CD14-positive monocyte (primary cell): ENCODE measurements around the gene WDR82. TPM values are rescaled to one million over a fixed set of nuclear protein-coding genes. Genes with fewer than 3 reads are reported as not detected.

ENCODE experiments used
- DNase-seq, 3 donors: peaks; one replicate each; pipeline ENCODE4 v3.0.0-alpha.2; 2011 to 2022
- H2AFZ ChIP-seq: 2 replicates; pipeline ENCODE4 v1.6.0; 2012; ENCODE audit warnings: mild to moderate bottlenecking, low read depth, low read length, inconsistent platforms; ENCODE audit not compliant: insufficient read depth, poor library complexity, severe bottlenecking
- H3K27ac ChIP-seq, 2 donors: 1 replicate in 1 of 2; 2 replicates in 1 of 2; pipeline ENCODE4 v1.5.1; 2012 to 2013; ENCODE audit warnings: low read length in 2 of 2, control low read depth in 1 of 2, inconsistent platforms in 1 of 2, low read depth in 1 of 2, mild to moderate bottlenecking in 1 of 2
- H3K27me3 ChIP-seq, 2 donors: one replicate each; pipeline versions ENCODE4 v1.6.0 to v1.6.1; 2011 to 2013; ENCODE audit warnings: low read length in 2 of 2; ENCODE audit not compliant: control insufficient read depth in 2 of 2, insufficient read depth in 2 of 2
- H3K36me3 ChIP-seq, 2 donors: replicated peaks in 1 of 2; 1 replicate in 1 of 2; 2 replicates in 1 of 2; pipeline versions ENCODE4 v1.5.1 to v1.6.1; 2012 to 2013; ENCODE audit warnings: low read length in 2 of 2, control low read depth in 1 of 2, inconsistent platforms in 1 of 2, mild to moderate bottlenecking in 1 of 2; ENCODE audit not compliant: insufficient read depth in 2 of 2, control insufficient read depth in 1 of 2
- H3K4me1 ChIP-seq, 2 donors: 1 replicate in 1 of 2; 2 replicates in 1 of 2; pipeline versions ENCODE4 v1.5.1 to v1.6.1; 2012 to 2013; ENCODE audit warnings: low read length in 2 of 2, control low read depth in 1 of 2, inconsistent platforms in 1 of 2, mild to moderate bottlenecking in 1 of 2, moderate library complexity in 1 of 2; ENCODE audit not compliant: insufficient read depth in 2 of 2, control insufficient read depth in 1 of 2
- H3K4me2 ChIP-seq: replicated peaks from 2 replicates; pipeline ENCODE3; 2012; ENCODE audit warnings: low read length, moderate library complexity, mild to moderate bottlenecking; ENCODE audit not compliant: poor library complexity, severe bottlenecking; ENCODE audit errors: extremely low read depth
- H3K4me3 ChIP-seq, 3 experiments: fragments of 200-600 bp in 1 of 3; sonication (generic) in 1 of 3; replicated peaks in 1 of 3; 1 replicate in 2 of 3; 2 replicates in 1 of 3; pipeline ENCODE4 v1.5.1; 2011 to 2013; ENCODE audit warnings: low read length in 3 of 3, mild to moderate bottlenecking in 3 of 3, control low read depth in 2 of 3, low read depth in 2 of 3, inconsistent platforms in 1 of 3, moderate library complexity in 1 of 3
- H3K79me2 ChIP-seq: 2 replicates; pipeline ENCODE4 v1.6.0; 2012; ENCODE audit warnings: mild to moderate bottlenecking, control low read depth, inconsistent platforms, low read length, moderate library complexity; ENCODE audit not compliant: insufficient read depth
- H3K9ac ChIP-seq: 2 replicates; pipeline ENCODE4 v1.6.0; 2017; ENCODE audit warnings: low read length, mild to moderate bottlenecking; ENCODE audit not compliant: insufficient read depth, poor library complexity, severe bottlenecking
- H3K9me3 ChIP-seq, 2 donors: replicated peaks in 1 of 2; 1 replicate in 1 of 2; 2 replicates in 1 of 2; pipeline versions ENCODE4 v1.5.1 to v1.6.1; 2012 to 2013; ENCODE audit warnings: low read length in 2 of 2, control low read depth in 1 of 2; ENCODE audit not compliant: control insufficient read depth in 1 of 2, insufficient read depth in 1 of 2
- H4K20me1 ChIP-seq: 2 replicates; pipeline ENCODE4 v1.6.0; 2012; ENCODE audit warnings: mild to moderate bottlenecking, low read length, control low read depth, moderate library complexity; ENCODE audit not compliant: insufficient read depth
- H3K27ac Mint-ChIP-seq, 7 donors: one replicate each; pipeline ENCODE4 v1.8.0; 2020; ENCODE audit warnings: mild to moderate bottlenecking in 7 of 7, mixed read lengths in 7 of 7, moderate library complexity in 6 of 7, inconsistent platforms in 2 of 7
- H3K27me3 Mint-ChIP-seq, 3 donors: one replicate each; pipeline ENCODE4 v1.8.0; 2021 to 2022; ENCODE audit warnings: low read depth in 3 of 3, mild to moderate bottlenecking in 3 of 3, mixed read lengths in 3 of 3, moderate library complexity in 3 of 3, inconsistent platforms in 1 of 3
- H3K36me3 Mint-ChIP-seq, 2 donors: one replicate each; pipeline ENCODE4 v1.8.0; 2020; ENCODE audit warnings: mixed read lengths in 2 of 2, inconsistent platforms in 1 of 2, mild to moderate bottlenecking in 1 of 2
- H3K4me1 Mint-ChIP-seq: one replicate; pipeline ENCODE4 v1.8.0; 2020; ENCODE audit warnings: mild to moderate bottlenecking, mixed read lengths
- H3K4me3 Mint-ChIP-seq, 2 donors: one replicate each; pipeline ENCODE4 v1.8.0; 2020; ENCODE audit warnings: mild to moderate bottlenecking in 2 of 2, mixed read lengths in 2 of 2, moderate library complexity in 1 of 2
- H3K9me3 Mint-ChIP-seq, 7 donors: one replicate each; pipeline ENCODE4 v1.8.0; 2020 to 2022; ENCODE audit warnings: mixed read lengths in 7 of 7, mild to moderate bottlenecking in 6 of 7, moderate library complexity in 6 of 7, inconsistent platforms in 2 of 7
- CTCF ChIP-seq: fragments of 200-600 bp; IDR thresholded peaks from one replicate; pipeline ENCODE4 v1.8.0; 2022; ENCODE audit warnings: antibody characterized with exemption, mild to moderate bottlenecking
- WGBS: methylation state at CpG from one replicate; pipeline ENCODE4 v1.1.5; 2013; ENCODE audit warnings: missing lambda C conversion rate; ENCODE audit not compliant: insufficient coverage; 5-methylcytosine and 5-hydroxymethylcytosine counted together
- intact Hi-C, 2 donors: fragments of 100-400 bp; cut with micrococcal nuclease; formaldehyde crosslinking; loops; one replicate each; pipeline versions ENCODE4 v1.15.0 to v1.15.1; 2023
- polyA plus RNA-seq, 3 donors: library from polyadenylated mRNA; depleted of rRNA in 1 of 3; unstranded in 2 of 3; stranded (reverse) in 1 of 3; fragments of 300-500 nt in 2 of 3; fragments of >200 nt in 1 of 3; fragmentation: Illumina TruSeq in 2 of 3; gene quantifications; 1 replicate in 2 of 3; 2 replicates in 1 of 3; pipeline ENCODE4 v1.2.3, GENCODE V29; 2012 to 2021

Gene WDR82
- polyA plus RNA-seq, 3 donors: 27.3 to 33.4 (median 32.3) TPM

- no peak overlapping the region for H2AFZ ChIP-seq
- H3K9ac ChIP-seq: no peak overlapping the region
- H3K27me3 Mint-ChIP-seq: peaks cover 0 to 5% (median 0%) of the 10 kb centered on the region in 3 donors
Measured at GRCh38 chr3:52280050-52280461, 1.6 kb upstream of the WDR82 start.

GRCh38 chr3:52279596-52279995, 1.1 kb upstream of the WDR82 start:
- no peak for TF ChIP-seq CTCF
- peaks cover 40% of the 10 kb centered on the region for H3K4me1 Mint-ChIP-seq
- peaks cover 0 to 5% (median 0%) of the 10 kb centered on the region in 3 donors for H3K27me3 Mint-ChIP-seq
- no peaks in the 10 kb centered on the region for H3K27me3 ChIP-seq
- H3K9me3 ChIP-seq: no peaks in the 10 kb centered on the region
- peaks cover 5 to 23% of the 10 kb centered on the region in 2 donors for H3K36me3 Mint-ChIP-seq
- no peak overlapping the region for H3K27ac ChIP-seq
- peak overlapping the region in 1 of 3 experiments; percentile 97 for H3K4me3 ChIP-seq
- H3K4me3 Mint-ChIP-seq: peak overlapping the region in 1 of 2 donors; percentile 89
- H3K79me2 ChIP-seq: peaks cover 49% of the 10 kb centered on the region
- H3K36me3 ChIP-seq: peaks cover 1 to 9% of the 10 kb centered on the region in 2 donors
- DNase-seq: no peak
- H3K9me3 Mint-ChIP-seq: no peaks in the 10 kb centered on the region
- H3K9ac ChIP-seq: no peak overlapping the region
- H3K27ac Mint-ChIP-seq: peak overlapping the region in 2 of 7 donors; percentile 97 to 98
- intact Hi-C loops: loop anchor here (5.0 kb wide), 1 partner anchor 37 kb away; no protein-coding TSS in a partner anchor
- H4K20me1 ChIP-seq: peaks cover 29% of the 10 kb centered on the region
- H3K4me1 ChIP-seq: peaks cover 23 to 38% of the 10 kb centered on the region in 2 donors
- WGBS: 67% methylated on average over 2 of the region's 2 CpGs
- H2AFZ ChIP-seq: no peak overlapping the region
- H3K4me2 ChIP-seq: no peak overlapping the region

More at GRCh38 chr3:52280050-52280461, 1.6 kb upstream of the WDR82 start:
- TF ChIP-seq CTCF: no peak
- H3K9me3 ChIP-seq: no peaks in the 10 kb centered on the region
- H3K4me1 ChIP-seq: peaks cover 23 to 36% of the 10 kb centered on the region in 2 donors
- intact Hi-C loops: loop anchor here in 1 of 2 donors (10.0 kb wide), 1 partner anchor 125 kb away; no protein-coding TSS in a partner anchor
- H3K4me3 ChIP-seq: no peak overlapping the region
- peaks cover 39% of the 10 kb centered on the region for H3K4me1 Mint-ChIP-seq
- no peaks in the 10 kb centered on the region for H3K9me3 Mint-ChIP-seq
- H3K27me3 ChIP-seq: no peaks in the 10 kb centered on the region
- H3K36me3 Mint-ChIP-seq: peaks cover 4 to 20% of the 10 kb centered on the region in 2 donors
- 85% methylated on average over 4 of the region's 6 CpGs for WGBS
- H3K4me2 ChIP-seq: no peak overlapping the region
- peaks cover 45% of the 10 kb centered on the region for H3K79me2 ChIP-seq
- H4K20me1 ChIP-seq: peaks cover 25% of the 10 kb centered on the region
- peaks cover 0 to 9% of the 10 kb centered on the region in 2 donors for H3K36me3 ChIP-seq
- no peak for DNase-seq
- H3K27ac ChIP-seq: no peak overlapping the region
- no peak overlapping the region for H3K4me3 Mint-ChIP-seq
- H3K27ac Mint-ChIP-seq: no peak overlapping the region
